Measurements from ENCODE around the gene LPP. TPM values are rescaled to one million over a fixed set of nuclear protein-coding genes. Genes with fewer than 3 reads are reported as not detected.

The LPP gene
- total and polyA plus RNA-seq, 10 of the 15 experiments (the other 5 are each of a cell fraction or from before 2014, with no cell fraction given): under 0.01 to 0.62 (median 0.03) TPM

GRCh38 chr3:188819939-188820338 lies 666.0 kb downstream of the LPP start (continued):
- TF ChIP-seq PRDM15 (CRISPR knock-in tag; IDR thresholded peaks at IDR 0.05): no peak
- TF ChIP-seq KDM1A (IDR thresholded peaks at IDR 0.05; ENCODE audit: borderline replicate concordance): no peak
- no peak for TF ChIP-seq ZZZ3 (IDR thresholded peaks at IDR 0.05; ENCODE audit: control insufficient read depth, insufficient read length, low read depth)
- TF ChIP-seq RB1 (IDR thresholded peaks at IDR 0.05; ENCODE audit: borderline replicate concordance): no peak
- no peak for TF ChIP-seq NFXL1 (IDR thresholded peaks at IDR 0.05; ENCODE audit: borderline replicate concordance)
- TF ChIP-seq SRF (IDR thresholded peaks at IDR 0.05; ENCODE audit: low read depth in 2 of 2, low read length in 2 of 2): no peak

GRCh38 chr3:188822004-188822403 lies 668.0 kb downstream of the LPP start:
- SMC1A ChIA-PET (ENCODE audit: uncharacterized antibody, unreplicated experiment): no interaction called here
- H3K4me1 ChIP-seq (ENCODE audit: control insufficient read depth, insufficient read depth, low read length): no peaks in the 10 kb centered on the region
- H3K79me2 ChIP-seq (ENCODE audit: control insufficient read depth, insufficient read depth, low read length): no peaks in the 10 kb centered on the region
- H3K27ac ChIP-seq (ENCODE audit: control insufficient read depth, insufficient read depth): no peak overlapping the region
- CTCF ChIA-PET: no interaction called here
- FAIRE-seq (no peak), DNase-seq (ENCODE audit: low read depth, low spot score) (no peak), ATAC-seq (no peak)
- no peak overlapping the region for H3K4me2 ChIP-seq (ENCODE audit: control insufficient read depth, insufficient read depth)
- RAD21 ChIA-PET (ENCODE audit: unreplicated experiment): no interaction called here
- WGBS (ENCODE audit: insufficient coverage, insufficient replicate concordance, low lambda C conversion rate, missing lambda C conversion rate): 23% methylated on average over 4 of the region's 4 CpGs
- H3K9ac ChIP-seq (ENCODE audit: control insufficient read depth, insufficient read depth, low read length): no peak overlapping the region
- H4K20me1 ChIP-seq (ENCODE audit: control insufficient read depth, insufficient read depth): no peaks in the 10 kb centered on the region
- H2AFZ ChIP-seq (ENCODE audit: control insufficient read depth, low read depth, low read length): no peak overlapping the region
- POLR2A ChIA-PET: no interaction called here
- H3K36me3 ChIP-seq (ENCODE audit: control insufficient read depth in 2 of 2, insufficient read depth in 2 of 2, low read length in 1 of 2): no peaks in the 10 kb centered on the region
- H3K4me3 ChIP-seq: no peak overlapping the region
- intact Hi-C loops (cut with micrococcal nuclease; ENCODE audit: unreplicated experiment) (loop anchor here (10.0 kb wide), 1 partner anchor 1087 kb away; no protein-coding TSS in a partner anchor), in situ Hi-C loops (cut with MboI) (no loop called here)
- H3K27me3 ChIP-seq (replicated peaks in 1 of 2; ENCODE audit: control insufficient read depth in 2 of 2, insufficient read depth in 2 of 2, low read length in 1 of 2): peaks cover 0 to 2% of the 10 kb centered on the region in 2 experiments; a peak in 1 of 4 replicates
- no peaks in the 10 kb centered on the region for H3K9me3 ChIP-seq (replicated peaks; ENCODE audit: control insufficient read depth, insufficient read depth, low read length)
- no peak for TF ChIP-seq ZNF207 (IDR thresholded peaks at IDR 0.05; ENCODE audit: borderline replicate concordance)
- no peak for TF ChIP-seq NRF1 (conservative IDR thresholded peaks at IDR 0.05; ENCODE audit: low read depth, low read length)
- no peak for TF ChIP-seq ZBED1 (IDR thresholded peaks at IDR 0.05; ENCODE audit: borderline replicate concordance)
- no peak for TF ChIP-seq PRDM15 (CRISPR knock-in tag; IDR thresholded peaks at IDR 0.05)
- TF ChIP-seq SMAD1 (IDR thresholded peaks at IDR 0.05; ENCODE audit: low read depth, partially characterized antibody): no peak
- BruUV-seq (replicated peaks): no TSS peak

Measured in GM12878 (cell line).